ENCODE data around the gene PTRH1. TPM values are rescaled to one million over a fixed set of nuclear protein-coding genes. Genes with fewer than 3 reads are reported as not detected.

PTRH1 gene
- total RNA-seq, 1 experiment from 2014 or later, result 49.6 TPM

- DNase-seq (ENCODE audit: low spot score), result no peak
These were observed 17.9 kb downstream of the PTRH1 start for GRCh38 chr9:127697575-127697974.

GRCh38 chr9:127694890-127695720, 20.4 kb downstream of the PTRH1 start:
- no peak for DNase-seq (ENCODE audit: low spot score)

- no peak for DNase-seq (ENCODE audit: low spot score)
These were observed 21.8 kb downstream of the PTRH1 start for GRCh38 chr9:127693697-127694096.

GRCh38 chr9:127693143-127693542, 22.3 kb downstream of the PTRH1 start:
- DNase-seq (ENCODE audit: low spot score), result no peak

GRCh38 chr9:127692071-127692470, 23.4 kb downstream of the PTRH1 start:
- DNase-seq (ENCODE audit: low spot score), result no peak

GRCh38 chr9:127690735-127691134, 24.7 kb downstream of the PTRH1 start:
- no peak for DNase-seq (ENCODE audit: low spot score)

GRCh38 chr9:127689329-127690000, 26.0 kb downstream of the PTRH1 start:
- no peak for DNase-seq (ENCODE audit: low spot score)

- DNase-seq (ENCODE audit: low spot score), result no peak
These were observed 28.7 kb downstream of the PTRH1 start for GRCh38 chr9:127686461-127687393.

GRCh38 chr9:127684576-127684975, 30.9 kb downstream of the PTRH1 start:
- DNase-seq (ENCODE audit: low spot score), result no peak

- DNase-seq (ENCODE audit: low spot score), result no peak
These were observed 31.7 kb downstream of the PTRH1 start for GRCh38 chr9:127683723-127684122.

GRCh38 chr9:127682351-127683136, 32.9 kb downstream of the PTRH1 start:
- no peak for DNase-seq (ENCODE audit: low spot score)

- no peak for DNase-seq (ENCODE audit: low spot score)
These were observed 34.6 kb downstream of the PTRH1 start for GRCh38 chr9:127680846-127681245.

- no peak for DNase-seq (ENCODE audit: low spot score)
These were observed 35.2 kb downstream of the PTRH1 start for GRCh38 chr9:127680226-127680625.

- DNase-seq (ENCODE audit: low spot score), result no peak
These were observed 36.0 kb downstream of the PTRH1 start for GRCh38 chr9:127679506-127679905.

- no peak for DNase-seq (ENCODE audit: low spot score)
These were observed 38.8 kb downstream of the PTRH1 start for GRCh38 chr9:127676638-127677037.

GRCh38 chr9:127673234-127673633, 42.2 kb downstream of the PTRH1 start:
- DNase-seq (ENCODE audit: low spot score), result no peak

GRCh38 chr9:127667906-127668305, 47.6 kb downstream of the PTRH1 start:
- no peak for DNase-seq (ENCODE audit: low spot score)

GRCh38 chr9:127667127-127667844, 48.2 kb downstream of the PTRH1 start:
- no peak for DNase-seq (ENCODE audit: low spot score)

- no peak for DNase-seq (ENCODE audit: low spot score)
These were observed 50.6 kb downstream of the PTRH1 start for GRCh38 chr9:127664678-127665507.

- no peak for DNase-seq (ENCODE audit: low spot score)
These were observed 51.2 kb downstream of the PTRH1 start for GRCh38 chr9:127664324-127664677.

Measured in HT-29 (cell line).